ACC112 (cell line): ENCODE measurements around the gene SAA4.
"Not testable (repeated sequence)": the region's sequence is repeated elsewhere in the genome, so short reads cannot be mapped to it uniquely, and the experiment has no call there.

Experiments
- H2AFZ ChIP-seq: fragments of 200-600 bp; sonication (generic); one replicate; pipeline ENCODE4 v1.6.0; 2017; ENCODE audit warnings: antibody characterized with exemption, low read length; ENCODE audit not compliant: unreplicated experiment
- H3K27ac ChIP-seq: fragments of 200-600 bp; sonication (generic); 2 replicates; pipeline ENCODE4 v1.5.1; 2014; ENCODE audit warnings: low read depth, mild to moderate bottlenecking, antibody characterized with exemption, low read length, moderate library complexity
- H3K27me3 ChIP-seq: fragments of 200-600 bp; sonication (generic); 2 replicates; pipeline ENCODE4 v1.6.1; 2014; ENCODE audit warnings: mild to moderate bottlenecking, antibody characterized with exemption, low read length, moderate library complexity, mixed read lengths; ENCODE audit not compliant: insufficient read depth
- H3K36me3 ChIP-seq: fragments of 200-600 bp; sonication (generic); 2 replicates; pipeline ENCODE4 v1.6.1; 2016; ENCODE audit warnings: mild to moderate bottlenecking, antibody characterized with exemption, low read length, moderate library complexity, mixed read lengths; ENCODE audit not compliant: insufficient read depth
- H3K4me1 ChIP-seq: fragments of 200-600 bp; sonication (generic); one replicate; pipeline ENCODE4 v1.6.1; 2016; ENCODE audit warnings: low read length, mixed read lengths; ENCODE audit not compliant: insufficient read depth, unreplicated experiment, control insufficient read depth
- H3K4me3 ChIP-seq: fragments of 200-600 bp; sonication (generic); 2 replicates; pipeline ENCODE4 v1.5.1; 2014; ENCODE audit warnings: mild to moderate bottlenecking, low read depth, low read length
- H3K79me2 ChIP-seq: fragments of 200-600 bp; sonication (generic); one replicate; pipeline ENCODE4 v1.6.0; 2016; ENCODE audit warnings: low read length; ENCODE audit not compliant: control insufficient read depth, unreplicated experiment, insufficient read depth

The SAA4 gene

DNA sequence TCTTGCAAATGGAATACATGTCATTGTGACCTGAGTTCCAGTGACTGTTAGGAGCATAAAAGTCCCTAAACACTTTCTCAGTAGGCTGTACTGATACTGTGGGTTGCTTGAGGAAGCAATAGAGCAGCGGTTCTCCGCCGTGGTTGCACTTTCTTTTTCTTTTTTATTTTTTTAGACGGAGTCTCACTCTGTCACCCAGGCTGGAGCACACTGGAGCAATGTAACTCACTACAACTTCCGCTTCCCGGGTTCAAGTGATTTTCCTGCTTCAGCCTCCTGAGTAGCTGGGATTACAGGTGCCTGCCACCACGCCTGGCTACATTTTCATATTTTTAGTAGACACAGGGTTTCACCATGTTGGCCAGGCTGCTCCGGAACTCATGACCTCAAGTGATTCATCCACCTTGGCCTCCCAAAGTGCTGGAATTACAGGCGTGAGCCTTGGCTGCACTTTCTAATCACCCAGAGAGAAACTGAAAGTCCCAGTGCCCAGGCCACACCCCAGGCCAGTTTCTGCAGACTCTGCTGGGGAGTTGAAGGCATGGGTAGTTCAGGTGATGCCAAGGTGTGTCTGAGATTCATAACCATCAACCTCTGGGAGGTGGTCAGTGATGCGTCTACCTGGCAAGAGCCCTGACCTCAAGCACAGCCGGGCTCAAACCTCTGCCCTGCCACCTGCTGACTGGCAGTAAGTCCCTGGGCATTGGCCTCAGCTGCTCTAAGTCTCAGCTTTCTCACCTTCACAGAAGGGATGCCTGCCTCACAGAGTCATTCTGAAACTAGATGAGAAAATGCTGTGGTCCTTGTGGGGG lies 10.0 kb upstream of the SAA4 start:
- H2AFZ ChIP-seq, H3K4me3 ChIP-seq, H3K27ac ChIP-seq, H3K27me3 ChIP-seq, H3K4me1 ChIP-seq, H3K36me3 ChIP-seq, H3K79me2 ChIP-seq: not testable (repeated sequence)

DNA sequence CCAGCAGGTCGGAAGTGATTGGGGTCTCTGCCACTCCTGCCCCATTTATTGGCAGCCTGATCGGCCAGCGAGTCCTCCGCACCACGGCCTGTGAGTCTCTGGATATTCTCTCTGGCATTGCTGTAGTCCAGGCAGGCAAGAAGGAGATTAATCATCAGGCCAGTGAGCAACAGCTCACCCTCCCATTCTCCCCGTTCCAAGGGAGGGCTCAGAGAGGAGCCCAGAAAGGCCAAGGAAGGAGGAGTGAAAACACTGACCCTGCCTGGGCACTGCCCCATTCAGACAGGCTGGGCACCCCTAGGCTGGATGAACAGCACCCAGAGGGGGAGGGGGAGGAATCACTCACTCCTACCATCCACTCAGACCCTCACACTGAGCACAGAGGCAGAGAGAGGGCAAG lies 8.8 kb upstream of the SAA4 start:
- H3K27ac ChIP-seq = no peak overlapping the region
- H3K79me2 ChIP-seq = no peaks in the 10 kb centered on the region
- H3K4me1 ChIP-seq = peaks cover 4% of the 10 kb centered on the region
- no peak overlapping the region for H3K4me3 ChIP-seq
- H3K27me3 ChIP-seq = peaks cover 7% of the 10 kb centered on the region
- no peak overlapping the region for H2AFZ ChIP-seq
- H3K36me3 ChIP-seq = no peaks in the 10 kb centered on the region

DNA sequence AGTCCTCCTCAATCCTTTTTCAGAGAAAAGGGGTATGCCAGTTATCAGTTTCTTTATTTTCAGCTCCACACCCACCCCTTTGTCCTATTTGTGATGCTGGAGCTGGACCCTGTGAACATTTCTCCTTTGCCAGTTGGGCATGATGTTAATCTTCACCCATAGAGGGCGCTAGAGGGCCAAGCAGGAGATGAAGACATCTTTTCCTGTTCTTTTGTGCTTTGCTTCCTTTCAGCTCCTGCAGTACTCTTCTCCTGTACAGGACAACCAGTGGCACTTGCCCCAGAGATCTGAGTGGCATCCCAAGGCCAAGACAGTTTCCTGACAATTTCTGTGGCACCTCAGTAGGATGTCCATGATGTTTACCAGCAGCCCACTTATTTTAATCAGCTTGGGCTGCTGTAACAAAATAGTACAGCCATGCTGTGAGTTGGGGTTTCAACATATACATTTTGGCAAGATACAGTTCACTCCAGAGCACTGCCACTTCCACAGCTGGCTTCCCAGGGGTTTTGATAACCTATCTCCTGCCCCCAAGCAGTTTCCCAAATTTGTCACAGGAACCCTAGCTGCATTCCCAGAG lies 7.3 kb upstream of the SAA4 start:
- peak overlapping the region; percentile 93 for H2AFZ ChIP-seq
- peaks cover 4% of the 10 kb centered on the region for H3K4me1 ChIP-seq
- no peak overlapping the region for H3K4me3 ChIP-seq
- no peak overlapping the region for H3K27ac ChIP-seq
- no peaks in the 10 kb centered on the region for H3K36me3 ChIP-seq
- peaks cover 21% of the 10 kb centered on the region for H3K27me3 ChIP-seq
- H3K79me2 ChIP-seq = no peaks in the 10 kb centered on the region

DNA sequence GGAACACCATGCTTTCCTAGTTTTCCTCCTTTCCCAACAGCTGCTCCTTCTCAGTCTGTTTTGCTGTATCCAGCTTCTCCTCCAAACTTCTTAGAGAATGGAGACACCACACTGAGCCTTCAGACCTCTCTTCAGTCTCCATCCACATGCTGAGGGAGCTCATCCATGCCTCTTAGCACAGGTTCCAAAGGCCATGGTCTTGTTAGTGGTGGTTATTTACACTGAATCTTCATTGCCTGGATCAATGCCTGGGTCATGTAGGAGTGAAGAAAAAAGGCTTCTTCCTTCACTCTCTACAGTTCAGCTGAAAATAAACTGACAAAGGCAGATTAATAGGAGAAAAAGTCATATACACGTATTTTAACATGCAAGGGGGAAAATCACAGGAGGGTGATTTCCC lies 3.1 kb upstream of the SAA4 start:
- Histone ChIP-seq H3K27ac (no peak overlapping the region), H2AFZ (no peak overlapping the region), H3K4me3 (no peak overlapping the region), H3K79me2 (no peaks in the 10 kb centered on the region), H3K4me1 (peaks cover 4% of the 10 kb centered on the region), H3K27me3 (peaks cover 35% of the 10 kb centered on the region), H3K36me3 (no peaks in the 10 kb centered on the region)

DNA sequence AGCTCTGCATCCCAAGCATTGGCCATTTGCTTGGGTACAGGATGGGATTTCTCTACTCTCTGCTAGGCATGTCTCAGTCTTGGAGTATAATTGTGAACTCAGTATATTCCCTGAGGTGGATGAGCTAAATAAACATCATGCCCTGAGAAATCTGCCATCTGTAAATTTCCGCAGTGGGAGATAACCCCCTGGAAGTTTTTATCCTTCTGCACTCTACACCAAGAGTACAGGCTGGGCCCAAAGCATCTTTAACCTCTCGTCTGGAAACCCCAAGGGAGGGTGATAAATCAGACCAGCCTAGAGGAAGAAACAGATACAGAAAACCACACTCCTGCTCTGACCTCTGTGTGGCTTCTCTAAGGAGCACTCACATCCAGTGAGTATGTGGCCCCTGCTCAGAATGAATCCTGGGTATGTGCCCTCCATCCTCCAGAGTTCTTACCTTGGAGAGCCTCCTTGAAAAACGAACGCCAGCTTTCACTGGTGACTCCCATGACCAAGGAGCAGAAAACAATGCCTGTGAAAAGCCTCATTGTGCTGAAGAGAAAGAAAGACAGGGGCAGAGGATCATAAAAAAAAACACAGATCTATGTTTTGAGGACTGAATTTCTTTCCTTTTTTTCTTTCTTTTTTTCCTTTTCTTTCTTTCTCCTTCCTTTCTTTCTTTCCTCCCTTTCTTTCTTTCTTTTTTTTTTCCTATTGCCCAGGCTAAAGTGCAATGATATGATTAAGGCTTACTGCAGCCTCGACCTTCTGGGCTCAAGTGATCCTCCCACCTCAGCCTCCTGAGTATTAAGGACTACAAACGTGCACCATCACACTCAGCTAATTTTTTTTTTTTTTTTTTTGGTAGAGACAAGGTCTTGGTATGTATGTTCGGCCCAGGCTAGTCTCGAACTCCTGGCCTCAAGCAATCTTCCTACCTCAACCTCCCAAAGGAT lies 938 bp downstream of the SAA4 start:
- H3K79me2 ChIP-seq = no peaks in the 10 kb centered on the region
- H2AFZ ChIP-seq = no peak overlapping the region
- H3K36me3 ChIP-seq = no peaks in the 10 kb centered on the region
- H3K4me3 ChIP-seq = no peak overlapping the region
- peaks cover 41% of the 10 kb centered on the region for H3K27me3 ChIP-seq
- H3K27ac ChIP-seq = no peak overlapping the region
- H3K4me1 ChIP-seq = no peaks in the 10 kb centered on the region

DNA sequence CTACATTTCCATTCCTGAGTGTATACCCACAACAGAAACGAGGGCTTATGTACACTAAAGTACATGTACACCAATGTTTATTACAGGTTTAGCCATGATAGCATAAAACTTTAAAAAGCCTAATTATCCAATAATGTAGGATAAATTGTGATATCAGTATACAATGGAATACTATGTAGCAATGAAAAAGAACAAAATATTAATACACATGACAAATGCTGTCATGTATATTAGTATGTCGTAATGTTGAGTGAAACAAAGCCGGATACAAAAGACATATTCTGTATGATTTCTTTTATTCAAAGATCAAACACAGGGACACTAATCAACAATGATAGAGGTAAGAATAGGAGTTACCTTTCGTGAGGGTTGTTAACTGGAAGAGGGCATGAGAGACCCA lies 2.7 kb downstream of the SAA4 start:
- Histone ChIP-seq H3K27ac (no peak overlapping the region), H3K4me1 (no peaks in the 10 kb centered on the region)

DNA sequence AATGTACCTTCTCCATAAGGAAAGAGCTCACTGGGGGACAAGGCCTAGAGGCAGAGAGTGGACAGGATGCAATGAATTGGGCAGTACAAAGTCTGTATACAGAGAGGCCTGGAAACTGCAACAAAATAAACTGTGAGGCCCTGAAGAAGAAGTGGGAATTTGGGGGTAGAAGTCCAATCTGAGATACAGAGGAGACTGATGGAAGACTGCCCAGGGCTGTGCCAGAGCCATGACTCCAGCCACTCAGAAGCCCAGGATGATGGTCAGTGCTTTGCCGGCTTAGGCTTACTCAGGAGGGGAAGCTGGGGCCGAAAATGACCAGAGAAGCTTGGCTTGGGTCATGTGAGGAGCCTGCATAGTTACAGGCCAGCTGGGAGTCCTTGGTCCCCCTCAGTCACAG lies 5.7 kb downstream of the SAA4 start:
- Histone ChIP-seq H3K27ac (no peak overlapping the region), H3K36me3 (no peaks in the 10 kb centered on the region), H3K4me3 (no peak overlapping the region), H2AFZ (no peak overlapping the region), H3K4me1 (no peaks in the 10 kb centered on the region), H3K27me3 (peaks cover 37% of the 10 kb centered on the region), H3K79me2 (no peaks in the 10 kb centered on the region)

More for the DNA sequence above, 2.7 kb downstream of the SAA4 start:
- H3K36me3 ChIP-seq = no peaks in the 10 kb centered on the region
- no peak overlapping the region for H2AFZ ChIP-seq
- H3K27me3 ChIP-seq = peaks cover 29% of the 10 kb centered on the region
- no peak overlapping the region for H3K4me3 ChIP-seq
- no peaks in the 10 kb centered on the region for H3K79me2 ChIP-seq

DNA sequence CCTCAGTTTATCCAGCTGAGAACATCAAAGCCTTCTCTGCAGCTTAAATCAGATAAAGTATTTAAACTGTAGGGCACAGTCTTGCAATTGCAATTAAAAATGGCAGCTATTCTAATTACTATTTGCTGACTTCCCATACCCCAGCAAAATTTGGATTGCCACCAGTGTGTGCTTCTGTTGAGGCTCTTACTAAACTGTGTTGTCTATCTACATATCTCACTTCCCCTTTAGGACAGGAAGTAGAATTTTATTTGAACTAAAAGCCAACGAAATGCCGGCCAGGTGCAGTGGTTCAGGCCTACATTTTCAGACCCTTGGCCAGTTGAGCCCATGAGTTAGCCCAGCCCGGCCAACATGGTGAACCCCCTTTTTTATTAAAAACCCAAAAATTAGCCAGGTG lies 7.1 kb downstream of the SAA4 start:
- Histone ChIP-seq H3K27ac (no peak overlapping the region), H3K36me3 (no peaks in the 10 kb centered on the region), H3K79me2 (no peaks in the 10 kb centered on the region), H2AFZ (no peak overlapping the region), H3K4me3 (no peak overlapping the region), H3K4me1 (no peaks in the 10 kb centered on the region), H3K27me3 (peaks cover 36% of the 10 kb centered on the region)

DNA sequence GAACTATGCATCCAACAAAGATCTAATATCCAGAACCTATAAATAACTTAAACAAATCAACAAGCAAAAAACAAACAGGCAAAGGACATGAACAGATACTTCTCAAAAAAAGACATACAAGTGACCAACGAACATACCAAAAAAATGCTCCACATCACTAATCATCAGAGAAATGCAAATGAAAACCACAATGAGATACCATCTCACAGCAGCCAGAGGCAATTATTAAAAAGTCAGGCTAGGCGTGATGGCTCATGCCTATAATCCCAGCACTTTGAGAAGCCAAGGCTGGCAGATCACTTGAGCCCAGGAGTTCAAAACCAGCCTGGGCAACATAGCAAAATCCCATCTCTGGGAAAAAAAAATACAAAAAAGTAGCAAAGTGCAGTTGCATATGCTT lies 10.7 kb downstream of the SAA4 start:
- Histone ChIP-seq H2AFZ (no peak overlapping the region), H3K4me3 (no peak overlapping the region), H3K4me1 (no peaks in the 10 kb centered on the region)

DNA sequence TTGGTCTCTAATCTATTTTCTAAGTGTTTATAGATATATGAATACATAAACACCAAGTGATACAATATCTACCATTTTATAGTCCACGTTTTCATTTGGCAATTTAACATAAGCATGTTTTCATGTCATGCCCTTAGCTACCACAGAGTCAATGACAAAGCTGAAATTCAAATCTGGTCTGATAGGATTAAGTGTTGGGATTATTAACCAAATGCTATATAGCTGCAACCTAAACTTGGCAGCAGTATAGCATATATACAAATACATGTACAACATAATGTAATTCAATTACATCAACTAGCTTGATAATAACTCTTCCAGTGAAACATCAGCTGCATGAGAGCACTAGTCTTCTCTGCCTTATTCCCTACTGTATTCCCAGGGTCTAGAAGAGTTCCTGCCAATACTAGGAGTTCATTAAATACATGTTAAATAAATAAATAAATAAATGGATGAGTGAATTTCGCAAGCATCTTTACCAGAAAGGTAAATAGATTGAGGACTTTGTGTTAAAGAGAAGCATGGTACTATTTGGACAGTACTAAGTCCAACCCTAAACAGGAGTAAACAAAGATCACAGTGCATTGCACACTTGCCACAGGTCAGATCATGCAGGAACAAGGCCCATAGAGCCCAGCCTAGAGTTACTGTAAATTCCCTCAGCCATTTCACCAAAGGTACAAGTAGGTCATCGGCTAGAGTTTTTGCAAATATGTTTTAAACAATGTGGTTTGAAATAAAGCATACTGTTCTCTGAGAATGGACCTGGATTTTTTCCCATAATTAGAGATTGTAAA lies 12.8 kb downstream of the SAA4 start:
- Histone ChIP-seq H2AFZ (no peak overlapping the region), H3K27ac (no peak overlapping the region), H3K27me3 (peaks cover 42% of the 10 kb centered on the region), H3K4me1 (no peaks in the 10 kb centered on the region), H3K36me3 (no peaks in the 10 kb centered on the region), H3K4me3 (no peak overlapping the region), H3K79me2 (no peaks in the 10 kb centered on the region)

More for the DNA sequence above, 10.7 kb downstream of the SAA4 start:
- Histone ChIP-seq H3K36me3 (no peaks in the 10 kb centered on the region), H3K79me2 (no peaks in the 10 kb centered on the region), H3K27ac (no peak overlapping the region), H3K27me3 (peaks cover 31% of the 10 kb centered on the region)
